GM12878 (cell line): ENCODE results near the gene DIP2A. TPM values are rescaled to one million over a fixed set of nuclear protein-coding genes. Genes with fewer than 3 reads are reported as not detected.

Experiments
- ATAC-seq: fragments of 200-7000 bp; cut with Tn5 transposase; 3 replicates; pipeline ENCODE4 v1.9.1; 2020; ENCODE audit warnings: mild to moderate bottlenecking, moderate library complexity
- BruUV-seq: library from RNA; stranded (reverse); fragments of 400-500 nt; replicated peaks from 2 replicates; lab custom pipeline; 2021; lab: Mats Ljungman, UMichigan
- CTCF ChIA-PET: fragments of 300-600 bp; sonication (Branson Sonifier 250); formaldehyde crosslinking; extraction: SDS; loops from one replicate; lab custom pipeline; 2021; ENCODE audit warnings: inconsistent platforms; lab: Yijun Ruan, JAX
- POLR2A ChIA-PET: fragments of 350-600 bp; formaldehyde crosslinking; extraction: SDS; loops from one replicate; lab custom pipeline; 2021; ENCODE audit warnings: inconsistent platforms; lab: Charles Lee
- RAD21 ChIA-PET: fragments of 300-600 bp; sonication (Branson Sonifier 250); formaldehyde crosslinking; loops from one replicate; lab custom pipeline; 2023; ENCODE audit warnings: antibody characterized with exemption; ENCODE audit not compliant: unreplicated experiment; lab: Charles Lee
- SMC1A ChIA-PET: fragments of 300-600 bp; sonication (Branson Sonifier 250); formaldehyde crosslinking; loops from one replicate; lab custom pipeline; 2023; ENCODE audit not compliant: unreplicated experiment, uncharacterized antibody; lab: Charles Lee
- DNase-seq: peaks from one replicate; pipeline ENCODE4 v3.0.0-alpha.2; 2011; ENCODE audit warnings: low read depth, low spot score
- FAIRE-seq: peaks from 3 replicates; lab custom pipeline; 2011; peaks lifted over from hg19 to GRCh38; lab: Jason Lieb, UNC
- H2AFZ ChIP-seq: 2 replicates; pipeline ENCODE4 v1.6.0; 2011; ENCODE audit warnings: low read depth, low read length, control low read depth; ENCODE audit not compliant: control insufficient read depth
- H3K27ac ChIP-seq: 2 replicates; pipeline ENCODE4 v1.5.1; 2011; ENCODE audit warnings: control low read depth; ENCODE audit not compliant: control insufficient read depth, insufficient read depth
- H3K27me3 ChIP-seq, 2 experiments: replicated peaks in 1 of 2; 2 replicates each; pipeline versions ENCODE4 v1.6.0 to v1.6.1; 2011; ENCODE audit warnings: low read length in 1 of 2; ENCODE audit not compliant: control insufficient read depth in 2 of 2, insufficient read depth in 2 of 2
- H3K36me3 ChIP-seq, 2 experiments: 2 replicates each; pipeline ENCODE4 v1.5.1; 2011; ENCODE audit warnings: low read length in 1 of 2; ENCODE audit not compliant: control insufficient read depth in 2 of 2, insufficient read depth in 2 of 2
- H3K4me1 ChIP-seq: 2 replicates; pipeline ENCODE4 v1.6.1; 2011; ENCODE audit warnings: mild to moderate bottlenecking, low read length, moderate library complexity, mixed read lengths; ENCODE audit not compliant: control insufficient read depth, insufficient read depth
- H3K4me2 ChIP-seq: 2 replicates; pipeline ENCODE4 v1.6.0; 2011; ENCODE audit warnings: control low read depth; ENCODE audit not compliant: control insufficient read depth, insufficient read depth
- H3K4me3 ChIP-seq: fragments of 200-600 bp; sonication (generic); 2 replicates; pipeline ENCODE4 v1.5.1; 2016
- H3K79me2 ChIP-seq: 2 replicates; pipeline ENCODE4 v1.6.0; 2011; ENCODE audit warnings: low read length; ENCODE audit not compliant: control insufficient read depth, insufficient read depth
- H3K9ac ChIP-seq: 2 replicates; pipeline ENCODE4 v1.8.0; 2011; ENCODE audit warnings: low read length, control low read depth, mixed read lengths; ENCODE audit not compliant: control insufficient read depth, insufficient read depth
- H3K9me3 ChIP-seq: replicated peaks from 3 replicates; pipeline ENCODE4 v1.5.1; 2011; ENCODE audit warnings: mild to moderate bottlenecking, low read length; ENCODE audit not compliant: control insufficient read depth, insufficient read depth
- H4K20me1 ChIP-seq: 2 replicates; pipeline ENCODE4 v1.6.0; 2011; ENCODE audit not compliant: control insufficient read depth, insufficient read depth
- BRCA1 ChIP-seq: IDR thresholded peaks from 2 replicates; pipeline ENCODE4 v1.6.1; 2011; ENCODE audit warnings: low read depth, low read length, improper control_type of control experiment
- EED ChIP-seq: sonication (generic); IDR thresholded peaks from 2 replicates; pipeline ENCODE4 v1.6.1; 2016; ENCODE audit warnings: antibody characterized with exemption, low read depth
- ESRRA ChIP-seq: IDR thresholded peaks from 2 replicates; pipeline ENCODE4 v1.6.1; 2012; ENCODE audit warnings: mild to moderate bottlenecking, low read length, improper control_type of control experiment
- GATAD2B ChIP-seq: fragments of 450-650 bp; conservative IDR thresholded peaks from 2 replicates; pipeline ENCODE4 v1.6.1; 2017; ENCODE audit warnings: low read depth, mild to moderate bottlenecking, moderate library complexity
- MTA2 ChIP-seq: fragments of 450-650 bp; IDR thresholded peaks from 2 replicates; pipeline ENCODE4 v1.6.1; 2016; ENCODE audit warnings: low read depth, mild to moderate bottlenecking, moderate library complexity
- NR2F1 ChIP-seq: fragments of 450-650 bp; conservative IDR thresholded peaks from 2 replicates; pipeline ENCODE4 v1.6.1; 2017; ENCODE audit warnings: mild to moderate bottlenecking
- POU2F2 ChIP-seq: IDR thresholded peaks from 3 replicates; pipeline ENCODE4 v1.6.1; 2011; ENCODE audit warnings: low read depth, mild to moderate bottlenecking, low read length, borderline replicate concordance
- SMARCA5 ChIP-seq: fragments of 450-650 bp; IDR thresholded peaks from 2 replicates; pipeline ENCODE4 v1.6.1; 2017; ENCODE audit warnings: mild to moderate bottlenecking
- SREBF1 ChIP-seq: IDR thresholded peaks from 2 replicates; pipeline ENCODE4 v1.6.1; 2012; ENCODE audit warnings: mild to moderate bottlenecking, low read length
- WGBS: methylation state at CpG from one replicate; pipeline ENCODE4 v1.1.6; 2016; ENCODE audit warnings: low lambda C conversion rate; ENCODE audit not compliant: insufficient replicate concordance, insufficient coverage; ENCODE audit errors: missing lambda C conversion rate; 5-methylcytosine and 5-hydroxymethylcytosine counted together
- in situ Hi-C: fragments of 300-500 bp; cut with MboI; formaldehyde crosslinking; loops from 9 replicates; pipeline ENCODE4 v1.14.3; 2018; ENCODE audit warnings: mixed read lengths
- intact Hi-C: fragments of 100-400 bp; cut with micrococcal nuclease; formaldehyde crosslinking; loops from one replicate; pipeline ENCODE4 v1.14.2; 2022; ENCODE audit not compliant: unreplicated experiment
- polyA plus RNA-seq, 11 experiments: library from polyadenylated mRNA; depleted of rRNA in 4 of 11; unstranded in 6 of 11; stranded (reverse) in 5 of 11; fragments of >200 nt; fragmentation: Nextera tagmentation in 4 of 11; fragmentation: Illumina TruSeq in 1 of 11; extraction: Ambion mirVana in 4 of 11; extraction: Trizol in 1 of 11; gene quantifications; 1 replicate in 1 of 11; 2 replicates in 10 of 11; pipeline versions ENCODE4 v1.2.1 to v1.2.3, GENCODE V29; 2011 to 2016; ENCODE audit warnings: inconsistent platforms in 2 of 11, missing spikeins in 2 of 11, low read depth in 1 of 11
- total RNA-seq, 4 experiments: library from RNA; depleted of rRNA in 3 of 4; stranded (reverse); fragments of >200 nt in 3 of 4; fragmentation: Illumina TruSeq in 1 of 4; extraction: Trizol in 1 of 4; gene quantifications; 2 replicates each; pipeline versions ENCODE4 v1.2.1 to v1.2.3, GENCODE V29; 2013 to 2021

Gene DIP2A
- total and polyA plus RNA-seq, 10 of the 15 experiments (the other 5 are each of a cell fraction or from before 2014, with no cell fraction given): 1.7 to 25.5 (median 12.2) TPM

DNA sequence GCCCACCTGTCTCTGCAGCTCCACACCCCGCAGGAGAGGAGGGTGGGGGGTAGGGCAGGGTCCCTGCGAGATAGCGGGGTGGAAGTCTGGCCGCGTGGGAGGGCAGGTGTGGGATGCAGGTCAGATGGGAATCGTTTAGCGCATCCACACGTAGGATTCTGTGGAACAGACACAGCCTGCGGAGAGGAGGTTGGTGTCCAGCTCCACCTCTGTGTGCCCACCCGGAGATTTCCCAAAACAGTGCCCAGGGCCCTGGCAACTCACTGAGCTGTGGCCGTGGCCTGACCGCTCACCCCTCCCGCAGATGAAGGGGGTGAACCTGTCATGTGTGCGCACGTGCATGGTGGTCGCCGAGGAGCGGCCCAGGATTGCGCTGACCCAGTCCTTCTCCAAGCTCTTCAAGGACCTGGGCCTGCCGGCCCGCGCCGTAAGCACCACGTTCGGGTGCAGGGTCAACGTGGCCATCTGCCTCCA, 99.3 kb downstream of the DIP2A start:
- no peak overlapping the region for H2AFZ ChIP-seq
- no peak for DNase-seq
- intact Hi-C loops (no loop called here), in situ Hi-C loops (no loop called here)
- H3K4me2 ChIP-seq: no peak overlapping the region
- 97% methylated on average over 21 of the region's 26 CpGs for WGBS
- no peak for ATAC-seq
- no peak overlapping the region for H3K4me3 ChIP-seq
- RAD21 ChIA-PET: no interaction called here
- no TSS peak for BruUV-seq
- SMC1A ChIA-PET: interaction anchor here (0.6 to 2.0 kb wide), 4 partner anchors 56 to 232 kb away, joined by 3 to 4 read pairs (median 3); no protein-coding TSS in a partner anchor
- FAIRE-seq: no peak
- no peak overlapping the region for H3K27ac ChIP-seq
- POLR2A ChIA-PET: no interaction called here
- no peak for TF ChIP-seq MTA2
- no peak for TF ChIP-seq SMARCA5
- no peaks in the 10 kb centered on the region for H4K20me1 ChIP-seq
- H3K4me1 ChIP-seq: peaks cover 2% of the 10 kb centered on the region; the same call in 1 of the 2 replicates
- H3K9me3 ChIP-seq: no peaks in the 10 kb centered on the region
- no peak overlapping the region for H3K9ac ChIP-seq
- H3K27me3 ChIP-seq: no peaks in the 10 kb centered on the region
- peaks cover 6 to 13% of the 10 kb centered on the region in 2 experiments; a peak in 3 of 4 replicates for H3K36me3 ChIP-seq
- H3K79me2 ChIP-seq: no peaks in the 10 kb centered on the region
- CTCF ChIA-PET: interaction anchor here (0.9 kb wide), 1 partner anchor 82 kb away, joined by 4 read pairs; no protein-coding TSS in a partner anchor

DNA sequence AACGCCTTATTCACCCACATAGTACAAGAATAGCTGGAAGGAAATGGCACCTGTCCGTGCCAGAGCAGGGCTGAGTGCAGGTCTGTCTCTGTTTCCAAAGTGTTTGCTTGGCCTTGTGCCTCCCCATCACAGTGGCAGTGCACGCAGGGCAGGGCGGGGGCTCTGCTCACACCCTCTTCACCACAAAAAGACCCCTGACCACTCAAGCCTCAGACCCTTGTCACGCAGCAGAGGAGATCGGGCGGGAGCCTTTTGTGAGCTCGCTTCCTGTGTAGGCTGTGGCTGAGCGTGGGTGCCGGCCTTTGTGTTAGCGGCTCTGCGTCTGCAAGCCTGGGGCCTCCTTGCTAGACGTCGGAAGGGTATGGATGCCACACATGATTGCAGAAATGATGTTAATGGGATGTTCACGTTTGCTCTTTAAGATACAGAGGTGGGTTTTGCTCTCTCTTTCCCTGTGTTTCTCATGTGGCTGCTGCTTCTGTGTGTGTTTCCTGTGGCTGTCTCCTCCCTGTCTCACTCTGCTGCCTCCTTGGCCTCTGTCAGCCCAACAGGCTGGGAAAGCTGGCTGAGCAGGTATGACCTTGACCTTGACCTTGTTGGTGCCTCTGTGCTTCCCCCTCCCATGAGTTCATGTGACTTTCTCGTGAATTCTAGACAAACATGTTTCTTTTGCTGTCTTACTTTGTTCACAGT, 100.7 kb downstream of the DIP2A start:
- WGBS: 1% methylated on average over 16 of the region's 16 CpGs
- peak overlapping the region; percentile 43 for H3K4me2 ChIP-seq
- TF ChIP-seq BRCA1 (no peak), POU2F2 (0 out of 3 replicates have a peak, but pooled peaks have one; percentile 21), NR2F1 (peak; percentile 88), GATAD2B (no peak), SREBF1 (no peak), EED (no peak), ESRRA (peak; percentile 94)
- no peaks in the 10 kb centered on the region for H3K9me3 ChIP-seq
- RAD21 ChIA-PET: interaction anchor here (0.6 to 1.3 kb wide), 3 partner anchors 52 to 59 kb away, joined by 3 read pairs; no protein-coding TSS in a partner anchor
- in situ Hi-C loops (no loop called here), intact Hi-C loops (no loop called here)
- no peaks in the 10 kb centered on the region for H4K20me1 ChIP-seq
- BruUV-seq: no TSS peak
- ATAC-seq (peak; percentile 81), FAIRE-seq (no peak), DNase-seq (peak; percentile 34)
- POLR2A ChIA-PET: interaction anchor here (1.0 kb wide), 5 partner anchors 8 to 332 kb away, joined by 3 to 6 read pairs (median 3); partner anchors contain the start of gene YBEY
- no peaks in the 10 kb centered on the region for H3K79me2 ChIP-seq
- H3K4me1 ChIP-seq: peaks cover 2% of the 10 kb centered on the region; the same call in 1 of the 2 replicates
- H3K27me3 ChIP-seq: no peaks in the 10 kb centered on the region
- 0 out of 2 replicates have a peak overlapping the region, but pooled peaks have one; percentile 9 for H2AFZ ChIP-seq
- SMC1A ChIA-PET: interaction anchor here (0.6 to 2.0 kb wide), 3 partner anchors 59 to 234 kb away, joined by 3 to 4 read pairs (median 3); no protein-coding TSS in a partner anchor
- CTCF ChIA-PET: interaction anchor here (0.6 to 1.4 kb wide), 2 partner anchors 12 to 416 kb away, joined by 3 read pairs; no protein-coding TSS in a partner anchor
- H3K36me3 ChIP-seq: peaks cover 6 to 12% of the 10 kb centered on the region in 2 experiments; a peak in 3 of 4 replicates
- H3K27ac ChIP-seq: peak overlapping the region; percentile 53
- no peak overlapping the region for H3K4me3 ChIP-seq
- no peak overlapping the region for H3K9ac ChIP-seq
